SU-DHL-6 (cell line): Measurements from ENCODE around the gene KRTAP29-1.

Experiments used
- H2AFZ ChIP-seq: fragments of 200-600 bp; sonication (generic); 2 replicates; pipeline ENCODE4 v1.6.1; 2014; ENCODE audit warnings: low read depth, mild to moderate bottlenecking, moderate library complexity, mixed read lengths, antibody characterized with exemption, low read length; ENCODE audit not compliant: severe bottlenecking
- H3F3A ChIP-seq: fragments of 200-600 bp; shearing (Covaris generic); 2 replicates; pipeline ENCODE4 v1.6.0; 2016; ENCODE audit warnings: antibody characterized with exemption, mild to moderate bottlenecking; ENCODE audit not compliant: insufficient read depth
- H3K27ac ChIP-seq: fragments of 200-600 bp; sonication (generic); 2 replicates; pipeline ENCODE4 v1.5.1; 2016; ENCODE audit warnings: low read depth, mild to moderate bottlenecking, low read length, moderate library complexity, mixed read lengths
- H3K27me3 ChIP-seq: fragments of 200-600 bp; sonication (generic), shearing (Covaris generic); 2 replicates; pipeline ENCODE4 v1.6.0; 2014; ENCODE audit warnings: mild to moderate bottlenecking, low read length
- H3K36me3 ChIP-seq: fragments of 200-600 bp; sonication (generic); 2 replicates; pipeline ENCODE4 v1.6.1; 2014; ENCODE audit warnings: mild to moderate bottlenecking, low read length, mixed read lengths
- H3K4me2 ChIP-seq: fragments of 300-600, 200-600 bp; shearing (Covaris generic), sonication (generic); 2 replicates; pipeline ENCODE4 v1.6.0; 2014; ENCODE audit warnings: low read length, low read depth, mild to moderate bottlenecking; ENCODE audit not compliant: poor library complexity, severe bottlenecking
- H3K4me3 ChIP-seq: fragments of 200-600 bp; sonication (generic); 2 replicates; pipeline ENCODE4 v1.5.1; 2014; ENCODE audit warnings: antibody characterized with exemption, low read length, mild to moderate bottlenecking, mixed read lengths; ENCODE audit not compliant: insufficient read depth, poor library complexity, severe bottlenecking
- H3K79me2 ChIP-seq: fragments of 200-600 bp; sonication (generic); 2 replicates; pipeline ENCODE4 v1.6.1; 2014; ENCODE audit warnings: mild to moderate bottlenecking, low read length, moderate library complexity; ENCODE audit not compliant: insufficient read depth
- H3K9ac ChIP-seq: fragments of 200-600 bp; sonication (generic); 2 replicates; pipeline ENCODE4 v1.7.0; 2014; ENCODE audit warnings: mild to moderate bottlenecking, low read length
- H3K9me2 ChIP-seq: fragments of 200-600 bp; sonication (generic); replicated peaks from 2 replicates; pipeline ENCODE4 v1.6.1; 2014; ENCODE audit warnings: low read length; ENCODE audit not compliant: insufficient read depth
- H3K9me3 ChIP-seq: fragments of 200-600 bp; sonication (generic); 2 replicates; pipeline ENCODE4 v1.6.1; 2014; ENCODE audit warnings: low read length, mixed read lengths; ENCODE audit not compliant: insufficient read depth
- H4K20me1 ChIP-seq: fragments of 200-600 bp; sonication (generic); 2 replicates; pipeline ENCODE4 v1.6.1; 2014; ENCODE audit warnings: low read depth, mild to moderate bottlenecking, antibody characterized with exemption, low read length, moderate library complexity, mixed read lengths
- CTCF ChIP-seq: fragments of 200-600 bp; sonication (generic); IDR thresholded peaks from one replicate; pipeline ENCODE4 v1.5.1; 2017; ENCODE audit warnings: antibody characterized with exemption, mild to moderate bottlenecking, low read length, moderate library complexity; ENCODE audit not compliant: insufficient read depth, poor library complexity, severe bottlenecking
- EZH2phosphoT487 ChIP-seq: fragments of 200-600 bp; sonication (generic), shearing (Covaris generic); conservative IDR thresholded peaks from 2 replicates; pipeline ENCODE4 v1.6.1; 2018; ENCODE audit warnings: mild to moderate bottlenecking, antibody characterized with exemption, low read length, moderate library complexity, mixed read lengths

KRTAP29-1 gene

GRCh38 chr17:41338961-41339485, 36.4 kb upstream of the KRTAP29-1 start:
- Histone ChIP-seq H3K9me2 (no peaks in the 10 kb centered on the region), H3K27me3 (no peaks in the 10 kb centered on the region), H3K4me3 (no peak overlapping the region), H3F3A (no peaks in the 10 kb centered on the region), H3K9ac (no peak overlapping the region), H3K27ac (no peak overlapping the region), H3K4me2 (no peak overlapping the region), H3K9me3 (no peaks in the 10 kb centered on the region), H2AFZ (no peak overlapping the region), H4K20me1 (no peaks in the 10 kb centered on the region), H3K79me2 (no peaks in the 10 kb centered on the region), H3K36me3 (no peaks in the 10 kb centered on the region)
- no peak for TF ChIP-seq CTCF
- TF ChIP-seq EZH2phosphoT487, result no peak

DNA sequence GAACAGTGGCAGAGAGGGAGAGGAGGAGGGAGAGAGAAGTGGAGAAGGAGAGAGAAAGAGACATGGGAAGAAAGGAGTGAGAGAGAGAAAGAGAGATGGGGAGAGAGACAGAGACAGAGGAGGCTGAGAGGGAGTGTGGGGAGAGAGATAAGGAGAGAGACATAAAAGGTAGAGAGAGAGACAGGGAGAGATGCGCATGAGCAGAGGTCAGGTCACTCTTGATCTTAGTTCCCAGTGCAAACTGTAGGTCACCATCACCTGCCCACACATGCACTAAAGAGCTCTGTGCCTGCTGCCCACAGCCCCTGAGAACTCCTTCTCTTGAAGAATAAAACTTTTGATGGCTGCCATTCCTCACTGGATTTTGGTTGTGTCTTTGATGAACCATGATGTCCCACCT, 33.1 kb upstream of the KRTAP29-1 start:
- Histone ChIP-seq H3K4me3 (no peak overlapping the region), H3F3A (no peaks in the 10 kb centered on the region), H3K9me2 (no peaks in the 10 kb centered on the region), H2AFZ (no peak overlapping the region), H3K4me2 (no peak overlapping the region), H3K27ac (no peak overlapping the region), H4K20me1 (no peaks in the 10 kb centered on the region), H3K36me3 (no peaks in the 10 kb centered on the region), H3K79me2 (no peaks in the 10 kb centered on the region), H3K9ac (no peak overlapping the region), H3K27me3 (no peaks in the 10 kb centered on the region), H3K9me3 (no peaks in the 10 kb centered on the region)
- TF ChIP-seq CTCF, result no peak
- TF ChIP-seq EZH2phosphoT487, result no peak

- Histone ChIP-seq H3K9ac (no peak overlapping the region), H3K79me2 (no peaks in the 10 kb centered on the region), H3K27me3 (no peaks in the 10 kb centered on the region), H2AFZ (no peak overlapping the region), H3K36me3 (no peaks in the 10 kb centered on the region), H4K20me1 (no peaks in the 10 kb centered on the region), H3K9me2 (no peaks in the 10 kb centered on the region), H3F3A (no peaks in the 10 kb centered on the region), H3K4me2 (no peak overlapping the region), H3K4me3 (no peak overlapping the region), H3K9me3 (no peaks in the 10 kb centered on the region), H3K27ac (no peak overlapping the region)
- no peak for TF ChIP-seq EZH2phosphoT487
- no peak for TF ChIP-seq CTCF
Observed at GRCh38 chr17:41334385-41335305, 32.0 kb upstream of the KRTAP29-1 start.
